HEK293T (cell line): ENCODE results near the gene EYS.

Source experiments
- BHLHE40 ChIP-seq: fragments of 450-650 bp; IDR thresholded peaks from 2 replicates; pipeline ENCODE4 v1.6.1; 2016; ENCODE audit warnings: mild to moderate bottlenecking, moderate library complexity, borderline replicate concordance
- FOXA1 ChIP-seq: fragments of 450-650 bp; IDR thresholded peaks from 2 replicates; pipeline ENCODE4 v1.6.1; 2016; ENCODE audit warnings: mild to moderate bottlenecking
- FOXK2 ChIP-seq: fragments of 450-650 bp; IDR thresholded peaks from 2 replicates; pipeline ENCODE4 v1.6.1; 2016; ENCODE audit warnings: mild to moderate bottlenecking
- SUZ12 ChIP-seq: fragments of 450-650 bp; IDR thresholded peaks from 2 replicates; pipeline ENCODE4 v1.6.1; 2016; ENCODE audit warnings: mild to moderate bottlenecking
- ZNF384 ChIP-seq: fragments of 450-650 bp; IDR thresholded peaks from 2 replicates; pipeline ENCODE4 v1.6.1; 2016

DNA sequence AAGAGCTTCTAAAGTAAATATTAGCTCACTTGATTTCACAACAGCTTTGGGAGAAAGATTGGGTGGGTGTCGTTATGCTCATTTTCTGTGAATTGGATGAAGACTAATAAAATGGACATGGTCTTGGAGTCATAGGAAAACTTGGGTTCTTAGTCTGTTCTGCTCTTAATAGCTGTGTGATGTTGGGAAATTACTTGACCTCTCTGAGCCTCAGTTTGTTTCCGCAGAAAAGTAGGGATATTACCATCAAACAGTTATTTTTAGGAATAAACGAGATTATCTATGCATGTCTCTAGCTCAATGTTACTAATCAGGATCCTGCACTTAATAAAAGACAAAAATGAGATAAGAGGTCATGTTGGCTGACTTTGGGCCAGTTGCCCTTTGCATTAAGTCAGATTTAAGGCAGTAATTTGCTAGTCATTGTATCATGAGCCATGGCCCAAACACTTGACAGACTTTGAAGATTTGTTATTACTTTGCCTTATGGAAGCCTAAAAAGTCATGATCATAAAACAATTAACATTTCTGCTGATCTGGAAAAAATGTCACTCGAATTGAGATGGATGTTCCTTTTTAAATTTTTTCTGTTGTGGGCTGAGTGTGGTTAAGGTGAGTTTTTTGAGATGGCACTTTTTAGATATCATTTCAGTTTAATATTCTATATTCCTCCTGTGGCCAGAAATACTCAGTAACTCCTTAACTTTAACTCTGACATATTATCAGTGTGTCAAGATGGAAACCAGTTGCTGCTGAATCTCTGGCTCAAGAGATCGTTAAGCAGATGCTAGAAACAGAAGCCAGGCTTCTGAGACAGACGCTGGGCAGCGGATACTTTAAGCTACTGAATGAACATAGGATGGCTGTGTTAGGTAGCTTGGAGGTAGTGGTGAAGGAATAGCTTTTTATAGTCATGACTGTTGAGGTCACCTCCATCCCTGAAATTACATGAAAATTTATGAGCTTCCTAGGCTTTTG lies 1779.8 kb downstream of the EYS start:
- TF ChIP-seq FOXA1 = no peak
- no peak for TF ChIP-seq FOXK2
- no peak for TF ChIP-seq BHLHE40
- TF ChIP-seq ZNF384 = no peak
- no peak for TF ChIP-seq SUZ12
